ENCODE data around the gene YES1.

GRCh38 chr18:834082-834720 lies 22.2 kb upstream of the YES1 start:
- TF ChIP-seq, protein P1, sequence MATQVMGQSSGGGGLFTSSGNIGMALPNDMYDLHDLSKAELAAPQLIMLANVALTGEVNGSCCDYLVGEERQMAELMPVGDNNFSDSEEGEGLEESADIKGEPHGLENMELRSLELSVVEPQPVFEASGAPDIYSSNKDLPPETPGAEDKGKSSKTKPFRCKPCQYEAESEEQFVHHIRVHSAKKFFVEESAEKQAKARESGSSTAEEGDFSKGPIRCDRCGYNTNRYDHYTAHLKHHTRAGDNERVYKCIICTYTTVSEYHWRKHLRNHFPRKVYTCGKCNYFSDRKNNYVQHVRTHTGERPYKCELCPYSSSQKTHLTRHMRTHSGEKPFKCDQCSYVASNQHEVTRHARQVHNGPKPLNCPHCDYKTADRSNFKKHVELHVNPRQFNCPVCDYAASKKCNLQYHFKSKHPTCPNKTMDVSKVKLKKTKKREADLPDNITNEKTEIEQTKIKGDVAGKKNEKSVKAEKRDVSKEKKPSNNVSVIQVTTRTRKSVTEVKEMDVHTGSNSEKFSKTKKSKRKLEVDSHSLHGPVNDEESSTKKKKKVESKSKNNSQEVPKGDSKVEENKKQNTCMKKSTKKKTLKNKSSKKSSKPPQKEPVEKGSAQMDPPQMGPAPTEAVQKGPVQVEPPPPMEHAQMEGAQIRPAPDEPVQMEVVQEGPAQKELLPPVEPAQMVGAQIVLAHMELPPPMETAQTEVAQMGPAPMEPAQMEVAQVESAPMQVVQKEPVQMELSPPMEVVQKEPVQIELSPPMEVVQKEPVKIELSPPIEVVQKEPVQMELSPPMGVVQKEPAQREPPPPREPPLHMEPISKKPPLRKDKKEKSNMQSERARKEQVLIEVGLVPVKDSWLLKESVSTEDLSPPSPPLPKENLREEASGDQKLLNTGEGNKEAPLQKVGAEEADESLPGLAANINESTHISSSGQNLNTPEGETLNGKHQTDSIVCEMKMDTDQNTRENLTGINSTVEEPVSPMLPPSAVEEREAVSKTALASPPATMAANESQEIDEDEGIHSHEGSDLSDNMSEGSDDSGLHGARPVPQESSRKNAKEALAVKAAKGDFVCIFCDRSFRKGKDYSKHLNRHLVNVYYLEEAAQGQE (IDR thresholded peaks at IDR 0.05): no peak
- no peak for TF ChIP-seq CTCF (IDR thresholded peaks at IDR 0.05; ENCODE audit: low read depth, low read length, missing input control)
- TF ChIP-seq RAD21 (IDR thresholded peaks at IDR 0.05): no peak
- TF ChIP-seq YY1 (IDR thresholded peaks at IDR 0.05): no peak
- TF ChIP-seq ATF3 (IDR thresholded peaks at IDR 0.05): no peak
- TF ChIP-seq TAF1 (conservative IDR thresholded peaks at IDR 0.05): no peak
- no peak for TF ChIP-seq RXRA (IDR thresholded peaks at IDR 0.05)
- TF ChIP-seq EGR1 (IDR thresholded peaks at IDR 0.05; ENCODE audit: low read depth in 2 of 2): no peak
- TF ChIP-seq HNF4G (IDR thresholded peaks at IDR 0.05): no peak
- TF ChIP-seq GABPA (IDR thresholded peaks at IDR 0.05 in 1 of 2, conservative IDR thresholded peaks at IDR 0.05 in 1 of 2): no peak

All from liver (tissue), 3 donors.